Peyer's patch (tissue), 4 donors: Measurements from ENCODE around the gene DBNDD2. TPM values are rescaled to one million over a fixed set of nuclear protein-coding genes. Genes with fewer than 3 reads are reported as not detected.
A peak's percentile ranks its signal among the peaks of the same experiment; 100 is the strongest.

Experiments used
- DNase-seq, 3 donors: peaks; one replicate each; pipeline ENCODE4 v3.0.0-alpha.2; 2017 to 2019
- H3K27ac ChIP-seq, 4 donors: fragments of 200-600 bp; sonication (generic); one replicate each; pipeline ENCODE4 v1.5.1; 2016 to 2019
- H3K27me3 ChIP-seq, 2 donors: fragments of 200-600 bp; sonication (generic); one replicate each; pipeline ENCODE4 v1.5.1; 2019
- H3K36me3 ChIP-seq, 3 donors: fragments of 200-600 bp; sonication (generic); one replicate each; pipeline ENCODE4 v1.5.1; 2016 to 2019
- H3K4me1 ChIP-seq, 4 donors: fragments of 200-600 bp; sonication (generic); one replicate each; pipeline ENCODE4 v1.5.1; 2016 to 2019
- H3K4me3 ChIP-seq, 4 donors: fragments of 200-600 bp; sonication (generic); 1 replicate in 3 of 4; 2 replicates in 1 of 4; pipeline ENCODE4 v1.5.1; 2016 to 2019; ENCODE audit warnings: mild to moderate bottlenecking in 1 of 4
- H3K9me3 ChIP-seq, 4 donors: fragments of 200-600 bp; sonication (generic); one replicate each; pipeline ENCODE4 v1.5.1; 2016 to 2019; ENCODE audit warnings: mild to moderate bottlenecking in 1 of 4
- POLR2A ChIP-seq, 2 donors: fragments of 450-650 bp; IDR thresholded peaks; one replicate each; pipeline ENCODE4 v1.5.1; 2017; ENCODE audit warnings: antibody characterized with exemption in 2 of 2, mild to moderate bottlenecking in 2 of 2, moderate library complexity in 2 of 2
- total RNA-seq, 4 donors: library from RNA; depleted of rRNA; stranded (reverse); fragments of >200 nt; gene quantifications; one replicate each; pipeline ENCODE4 v1.1.0, GENCODE V29; 2016
- TF ChIP-seq, protein P1 (sequence below), 6 experiments: fragments of 450-650 bp in 4 of 6; fragments of 200-600 bp in 2 of 6; sonication (generic) in 1 of 6; IDR thresholded peaks; one replicate each; pipeline ENCODE4 v1.5.1; 2017 to 2019; ENCODE audit warnings: antibody characterized with exemption in 6 of 6, mild to moderate bottlenecking in 3 of 6, moderate library complexity in 1 of 6

The DBNDD2 gene
- total RNA-seq, 4 donors from 2014 or later: 62.7 to 75.2 (median 68.0) TPM

DNA sequence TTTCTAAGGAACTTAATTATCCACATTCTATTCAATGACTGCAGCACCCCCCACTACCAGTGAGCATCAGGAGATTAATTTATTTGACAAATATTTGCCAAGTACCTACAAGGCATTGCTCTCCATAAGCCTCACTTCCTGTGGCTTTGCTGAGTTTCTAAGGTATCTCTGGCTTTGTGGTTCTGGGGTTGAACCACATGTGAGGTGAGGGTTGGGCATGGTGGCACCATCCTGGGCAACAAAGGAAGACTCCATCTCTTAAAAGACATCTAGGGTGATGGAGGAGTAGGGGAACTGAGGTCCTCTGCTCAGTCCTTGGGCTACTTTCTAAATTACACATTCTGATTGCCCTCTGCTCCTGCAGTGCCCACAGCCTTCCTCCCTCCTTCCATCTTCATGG lies 36.0 kb downstream of the DBNDD2 start:
- TF ChIP-seq POLR2A (IDR thresholded peaks at IDR 0.05): no peak
- TF ChIP-seq, protein P1, sequence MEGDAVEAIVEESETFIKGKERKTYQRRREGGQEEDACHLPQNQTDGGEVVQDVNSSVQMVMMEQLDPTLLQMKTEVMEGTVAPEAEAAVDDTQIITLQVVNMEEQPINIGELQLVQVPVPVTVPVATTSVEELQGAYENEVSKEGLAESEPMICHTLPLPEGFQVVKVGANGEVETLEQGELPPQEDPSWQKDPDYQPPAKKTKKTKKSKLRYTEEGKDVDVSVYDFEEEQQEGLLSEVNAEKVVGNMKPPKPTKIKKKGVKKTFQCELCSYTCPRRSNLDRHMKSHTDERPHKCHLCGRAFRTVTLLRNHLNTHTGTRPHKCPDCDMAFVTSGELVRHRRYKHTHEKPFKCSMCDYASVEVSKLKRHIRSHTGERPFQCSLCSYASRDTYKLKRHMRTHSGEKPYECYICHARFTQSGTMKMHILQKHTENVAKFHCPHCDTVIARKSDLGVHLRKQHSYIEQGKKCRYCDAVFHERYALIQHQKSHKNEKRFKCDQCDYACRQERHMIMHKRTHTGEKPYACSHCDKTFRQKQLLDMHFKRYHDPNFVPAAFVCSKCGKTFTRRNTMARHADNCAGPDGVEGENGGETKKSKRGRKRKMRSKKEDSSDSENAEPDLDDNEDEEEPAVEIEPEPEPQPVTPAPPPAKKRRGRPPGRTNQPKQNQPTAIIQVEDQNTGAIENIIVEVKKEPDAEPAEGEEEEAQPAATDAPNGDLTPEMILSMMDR (IDR thresholded peaks at IDR 0.05): no peak
- Histone ChIP-seq H3K27ac (no peak overlapping the region), H3K4me3 (no peak overlapping the region), H3K27me3 (no peaks in the 10 kb centered on the region), H3K36me3 (no peaks in the 10 kb centered on the region), H3K9me3 (no peaks in the 10 kb centered on the region), H3K4me1 (no peaks in the 10 kb centered on the region)
- no peak for DNase-seq

DNA sequence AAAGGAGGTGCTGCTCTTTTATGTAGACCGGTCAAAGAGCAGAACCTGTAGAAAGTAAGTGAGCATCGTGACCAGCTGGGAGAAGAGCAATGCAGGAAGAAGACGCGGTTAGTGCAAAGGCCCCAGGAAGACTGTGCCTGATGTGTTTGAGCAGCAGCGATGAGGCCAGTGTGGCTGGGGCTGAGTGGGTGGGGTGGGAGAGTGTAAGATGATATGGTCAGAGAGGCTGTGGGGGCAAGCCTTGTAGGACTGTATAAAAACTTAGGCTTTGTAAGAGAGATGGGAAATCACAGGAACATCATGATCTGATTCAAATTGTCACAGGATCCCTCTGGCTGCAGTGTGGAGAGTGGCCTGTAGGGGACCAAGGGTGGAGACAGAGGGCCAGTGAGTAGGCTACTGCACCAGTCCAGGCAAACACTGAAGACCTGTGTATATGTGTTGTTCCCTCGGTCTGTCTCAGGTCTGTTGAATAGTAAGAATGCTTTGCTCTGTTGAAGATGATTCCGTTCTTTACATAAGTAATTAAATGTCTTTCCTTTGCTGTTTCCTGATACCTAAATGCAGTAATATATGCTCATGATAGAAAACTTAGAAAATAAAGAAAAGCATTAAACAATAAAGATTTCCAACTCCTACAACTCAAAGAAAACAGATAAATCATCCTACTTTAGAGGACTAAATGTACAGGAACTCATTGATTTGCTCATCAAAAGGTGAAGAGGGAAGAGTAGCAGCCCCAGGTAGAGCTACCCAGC lies 37.9 kb downstream of the DBNDD2 start:
- Histone ChIP-seq H3K9me3 (no peaks in the 10 kb centered on the region), H3K27ac (no peak overlapping the region), H3K4me1 (no peaks in the 10 kb centered on the region), H3K36me3 (no peaks in the 10 kb centered on the region), H3K4me3 (peak overlapping the region in 1 of 4 donors; percentile 7), H3K27me3 (no peaks in the 10 kb centered on the region)
- TF ChIP-seq POLR2A (IDR thresholded peaks at IDR 0.05): no peak
- TF ChIP-seq, protein P1 (IDR thresholded peaks at IDR 0.05): peak in 5 of 6 experiments; percentile 26 to 53 (median 44)
- peak in 1 of 3 donors; percentile 76 for DNase-seq

DNA sequence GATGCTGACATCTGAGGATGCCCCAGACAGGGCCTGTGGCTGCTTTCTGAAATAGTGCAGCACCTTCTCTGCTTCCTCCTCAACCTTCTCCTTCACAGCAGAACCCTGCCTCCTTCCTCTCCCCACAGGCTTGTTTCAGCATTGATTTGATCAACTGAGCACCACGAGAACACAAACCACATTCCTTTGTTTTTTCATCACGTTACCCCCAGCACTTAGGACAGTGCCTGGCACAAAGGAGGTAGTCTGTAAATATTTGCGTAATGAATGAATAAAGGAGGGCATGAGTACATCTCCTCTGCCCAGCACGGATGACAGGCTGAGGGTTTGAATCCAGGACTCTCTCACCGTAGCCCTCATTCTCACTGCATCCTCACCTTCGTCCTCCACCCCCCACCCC lies 40.2 kb downstream of the DBNDD2 start:
- Histone ChIP-seq H3K4me3 (no peak overlapping the region), H3K36me3 (no peaks in the 10 kb centered on the region), H3K27me3 (no peaks in the 10 kb centered on the region), H3K27ac (peak overlapping the region in 1 of 4 donors; percentile 72), H3K4me1 (no peaks in the 10 kb centered on the region), H3K9me3 (no peaks in the 10 kb centered on the region)
- no peak for DNase-seq
- TF ChIP-seq, protein P1 (IDR thresholded peaks at IDR 0.05): no peak
- no peak for TF ChIP-seq POLR2A (IDR thresholded peaks at IDR 0.05)

DNA sequence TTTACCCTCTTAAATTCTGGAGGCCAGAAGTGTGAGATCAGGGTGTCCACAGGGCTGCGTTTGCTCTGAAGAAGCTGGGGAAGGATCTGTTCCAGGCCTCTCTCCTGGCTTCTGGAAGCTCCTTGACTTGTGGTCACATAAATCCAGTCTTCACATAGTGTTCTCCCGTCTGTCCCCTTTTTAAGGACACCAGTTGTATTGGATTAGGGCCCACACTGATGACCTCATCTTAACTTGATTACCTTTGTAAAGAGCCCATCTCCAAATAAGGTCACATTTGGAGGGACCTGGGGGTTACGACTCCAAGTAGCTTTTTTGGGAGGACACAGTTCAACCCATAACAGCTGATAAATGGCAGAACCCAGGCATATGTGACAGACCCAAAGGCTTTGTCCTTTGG lies 41.4 kb downstream of the DBNDD2 start:
- no peak overlapping the region for H3K4me3 ChIP-seq
- H3K4me1 ChIP-seq: no peaks in the 10 kb centered on the region
- no peaks in the 10 kb centered on the region for H3K27me3 ChIP-seq
- no peaks in the 10 kb centered on the region for H3K36me3 ChIP-seq
- no peak for TF ChIP-seq POLR2A (IDR thresholded peaks at IDR 0.05)
- TF ChIP-seq, protein P1 (IDR thresholded peaks at IDR 0.05): no peak
- peak overlapping the region in 3 of 4 donors; percentile 51 to 75 (median 51) for H3K27ac ChIP-seq
- DNase-seq: no peak
- no peaks in the 10 kb centered on the region for H3K9me3 ChIP-seq

DNA sequence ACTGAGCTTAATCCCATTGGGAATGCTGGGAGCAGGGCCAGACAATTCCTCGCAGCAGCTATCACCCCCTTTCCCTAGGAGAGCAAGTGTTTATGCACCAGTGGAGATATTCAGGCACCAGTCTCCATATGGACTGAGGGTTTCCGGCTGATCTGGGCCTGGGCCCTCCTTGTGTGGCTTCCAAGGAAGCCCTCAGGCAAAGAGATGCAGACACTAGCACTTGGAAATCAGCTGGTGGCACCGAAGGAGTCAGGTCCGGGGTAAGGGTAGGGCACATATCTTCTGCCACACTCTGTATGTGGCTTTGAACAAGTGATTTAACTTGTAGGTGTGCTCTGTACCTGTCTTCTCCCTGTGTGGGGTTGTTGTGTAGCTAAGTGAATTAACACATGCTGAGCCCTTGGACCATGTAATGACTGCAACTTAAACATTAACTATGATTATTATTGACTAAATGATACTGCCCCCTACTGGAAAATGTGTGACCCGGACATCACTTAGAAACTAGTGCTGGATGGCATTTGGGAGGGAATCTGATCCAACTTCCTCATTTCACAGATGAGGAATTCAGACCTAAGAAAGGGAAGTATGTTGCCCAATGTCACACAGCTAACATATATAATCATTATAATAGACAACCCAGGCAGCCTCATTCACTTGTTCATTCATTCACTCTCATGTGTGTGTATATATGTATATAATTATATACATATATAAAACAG lies 42.2 kb downstream of the DBNDD2 start:
- no peaks in the 10 kb centered on the region for H3K4me1 ChIP-seq
- H3K27me3 ChIP-seq: no peaks in the 10 kb centered on the region
- H3K9me3 ChIP-seq: no peaks in the 10 kb centered on the region
- TF ChIP-seq, protein P1 (IDR thresholded peaks at IDR 0.05): peak; percentile 12 to 84 (median 70)
- no peak for TF ChIP-seq POLR2A (IDR thresholded peaks at IDR 0.05)
- H3K36me3 ChIP-seq: no peaks in the 10 kb centered on the region
- DNase-seq: no peak
- peak overlapping the region in 3 of 4 donors; percentile 1 to 75 (median 51) for H3K27ac ChIP-seq
- H3K4me3 ChIP-seq: no peak overlapping the region
